Trophoblast cell (in vitro differentiated cells and primary cell): ENCODE measurements around the gene IL5.
"Not testable (repeated sequence)": the region's sequence is repeated elsewhere in the genome, so short reads cannot be mapped to it uniquely, and the experiment has no call there.

ENCODE experiments used
- DNase-seq, 2 donors: peaks; one replicate each; pipeline ENCODE4 v3.0.0-alpha.2; 2016
- H2AFZ ChIP-seq: 2 replicates; pipeline ENCODE4 v1.6.1; 2013; ENCODE audit warnings: low read length, moderate library complexity, mild to moderate bottlenecking; ENCODE audit not compliant: insufficient read depth, poor library complexity
- H2AK5ac ChIP-seq: 2 replicates; pipeline ENCODE4 v1.6.1; 2013; ENCODE audit warnings: mild to moderate bottlenecking, low read length
- H2BK120ac ChIP-seq: 2 replicates; pipeline ENCODE4 v1.6.1; 2013; ENCODE audit warnings: low read length, mild to moderate bottlenecking, moderate library complexity; ENCODE audit not compliant: insufficient read depth, poor library complexity
- H2BK12ac ChIP-seq: 2 replicates; pipeline ENCODE4 v1.6.1; 2013; ENCODE audit warnings: mild to moderate bottlenecking, low read length, moderate library complexity
- H2BK5ac ChIP-seq: 2 replicates; pipeline ENCODE4 v1.6.1; 2013; ENCODE audit warnings: low read length, low read depth, moderate library complexity, mild to moderate bottlenecking; ENCODE audit not compliant: poor library complexity
- H3K14ac ChIP-seq: 2 replicates; pipeline ENCODE4 v1.6.1; 2013; ENCODE audit warnings: mild to moderate bottlenecking, low read length
- H3K18ac ChIP-seq: 2 replicates; pipeline ENCODE4 v1.6.1; 2013; ENCODE audit warnings: mild to moderate bottlenecking, low read length
- H3K23ac ChIP-seq: 2 replicates; pipeline ENCODE4 v1.6.1; 2013; ENCODE audit warnings: low read length
- H3K27ac ChIP-seq: 2 replicates; pipeline ENCODE4 v1.5.1; 2013; ENCODE audit warnings: low read depth, mild to moderate bottlenecking, inconsistent platforms, low read length, moderate library complexity
- H3K27me3 ChIP-seq: 2 replicates; pipeline ENCODE4 v1.6.1; 2013; ENCODE audit warnings: inconsistent platforms, mild to moderate bottlenecking, low read length, moderate library complexity; ENCODE audit not compliant: insufficient read depth
- H3K36me3 ChIP-seq, 2 experiments: 1 replicate in 1 of 2; 2 replicates in 1 of 2; pipeline ENCODE4 v1.6.1; 2013; ENCODE audit warnings: low read length in 2 of 2, mild to moderate bottlenecking in 2 of 2, moderate library complexity in 1 of 2; ENCODE audit not compliant: insufficient read depth in 2 of 2, control insufficient read depth in 1 of 2
- H3K4ac ChIP-seq: 2 replicates; pipeline ENCODE4 v1.6.1; 2013; ENCODE audit warnings: low read depth, mild to moderate bottlenecking, low read length, moderate library complexity
- H3K4me1 ChIP-seq, 2 experiments: 1 replicate in 1 of 2; 2 replicates in 1 of 2; pipeline ENCODE4 v1.6.1; 2013; ENCODE audit warnings: low read length in 2 of 2, mild to moderate bottlenecking in 2 of 2, moderate library complexity in 1 of 2; ENCODE audit not compliant: insufficient read depth in 2 of 2, control insufficient read depth in 1 of 2
- H3K4me2 ChIP-seq: 2 replicates; pipeline ENCODE4 v1.6.1; 2013; ENCODE audit warnings: inconsistent platforms, mild to moderate bottlenecking, low read length, moderate library complexity
- H3K4me3 ChIP-seq: 2 replicates; pipeline ENCODE4 v1.5.1; 2013; ENCODE audit warnings: mild to moderate bottlenecking, low read depth, low read length, inconsistent platforms
- H3K79me1 ChIP-seq: one replicate; pipeline ENCODE4 v1.6.1; 2013; ENCODE audit warnings: low read length
- H3K79me2 ChIP-seq: 2 replicates; pipeline ENCODE4 v1.6.1; 2013; ENCODE audit warnings: low read length, mild to moderate bottlenecking; ENCODE audit not compliant: control insufficient read depth, insufficient read depth, poor library complexity
- H3K9ac ChIP-seq: 2 replicates; pipeline ENCODE4 v1.6.1; 2013; ENCODE audit warnings: mild to moderate bottlenecking, low read length
- H3K9me3 ChIP-seq: 2 replicates; pipeline ENCODE4 v1.6.1; 2013; ENCODE audit warnings: low read depth, mild to moderate bottlenecking, control low read depth, inconsistent platforms, low read length; ENCODE audit not compliant: insufficient read depth
- H4K12ac ChIP-seq: 2 replicates; pipeline ENCODE4 v1.6.1; 2013; ENCODE audit warnings: low read depth, mild to moderate bottlenecking, low read length, moderate library complexity
- H4K8ac ChIP-seq: 2 replicates; pipeline ENCODE4 v1.6.1; 2013; ENCODE audit warnings: low read depth, mild to moderate bottlenecking, low read length, moderate library complexity
- H4K91ac ChIP-seq: one replicate; pipeline ENCODE4 v1.6.1; 2013; ENCODE audit warnings: low read depth, mild to moderate bottlenecking, low read length, moderate library complexity
- WGBS: extraction: QIAGEN DNeasy Blood & Tissue Kit; methylation state at CpG from one replicate; pipeline ENCODE4 v1.1.7; 2013; ENCODE audit warnings: missing lambda C conversion rate; ENCODE audit not compliant: insufficient read length, insufficient coverage; ENCODE audit errors: extremely low coverage; 5-methylcytosine and 5-hydroxymethylcytosine counted together

Gene IL5

DNA sequence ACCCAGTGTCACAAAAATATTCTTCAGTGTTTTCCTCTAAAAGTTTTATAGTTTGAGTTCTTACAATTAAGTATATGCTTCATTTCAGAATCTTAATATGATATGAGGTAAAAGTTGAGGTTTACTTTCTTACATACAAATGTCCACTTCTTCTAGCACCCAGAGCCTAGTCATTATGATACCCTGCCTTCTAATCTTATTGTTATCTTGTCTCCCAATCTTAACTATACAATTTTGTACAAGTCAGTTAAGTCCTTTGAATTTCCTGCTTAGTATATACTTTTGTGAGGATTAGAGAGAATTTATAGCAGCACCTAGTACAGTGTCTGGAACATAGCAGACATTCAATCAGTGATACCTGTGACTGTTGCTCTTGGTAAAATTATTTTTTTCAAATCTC, 42.7 kb upstream of the IL5 start:
- Histone ChIP-seq H3K4me2 (no peak overlapping the region), H2BK120ac (no peak overlapping the region), H4K91ac (no peak overlapping the region), H3K36me3 (no peaks in the 10 kb centered on the region), H3K79me1 (no peaks in the 10 kb centered on the region), H2AK5ac (no peak overlapping the region), H3K14ac (no peak overlapping the region), H3K27me3 (no peaks in the 10 kb centered on the region), H2AFZ (no peak overlapping the region), H3K27ac (no peak overlapping the region), H3K23ac (no peak overlapping the region), H4K12ac (no peak overlapping the region), H3K79me2 (no peaks in the 10 kb centered on the region), H3K9ac (no peak overlapping the region), H4K8ac (no peak overlapping the region), H3K4me1 (no peaks in the 10 kb centered on the region), H3K4me3 (no peak overlapping the region), H3K4ac (no peak overlapping the region), H3K18ac (no peak overlapping the region), H3K9me3 (no peaks in the 10 kb centered on the region), H2BK12ac (no peak overlapping the region), H2BK5ac (no peak overlapping the region)
- DNase-seq: no peak

DNA sequence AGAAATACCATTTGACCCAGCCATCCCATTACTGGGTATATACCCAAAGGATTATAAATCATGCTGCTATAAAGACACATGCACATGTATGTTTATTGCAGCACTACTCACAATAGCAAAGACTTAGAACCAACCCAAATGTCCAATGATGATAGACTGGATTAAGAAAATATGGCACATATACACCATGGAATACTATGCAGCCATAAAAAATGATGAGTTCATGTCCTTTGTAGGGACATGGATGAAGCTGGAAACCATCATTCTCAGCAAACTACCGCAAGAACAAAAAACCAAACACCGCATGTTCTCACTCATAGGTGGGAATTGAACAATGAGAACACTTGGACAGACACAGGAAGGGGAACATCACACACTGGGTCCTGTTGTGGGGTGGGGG, 41.2 kb upstream of the IL5 start:
- H3K27ac ChIP-seq, H3K9me3 ChIP-seq, H3K18ac ChIP-seq, H2AFZ ChIP-seq, H3K4ac ChIP-seq, H3K27me3 ChIP-seq, H3K9ac ChIP-seq, H3K4me2 ChIP-seq, H3K36me3 ChIP-seq, H2BK5ac ChIP-seq, H3K23ac ChIP-seq, H3K79me1 ChIP-seq, H3K14ac ChIP-seq, H3K79me2 ChIP-seq, DNase-seq, H4K12ac ChIP-seq, H2BK120ac ChIP-seq, H2AK5ac ChIP-seq, H3K4me1 ChIP-seq, H4K8ac ChIP-seq, H4K91ac ChIP-seq, H2BK12ac ChIP-seq, H3K4me3 ChIP-seq: not testable (repeated sequence)
- no CpG with 5 or more reads among the region's 2 CpGs for WGBS

DNA sequence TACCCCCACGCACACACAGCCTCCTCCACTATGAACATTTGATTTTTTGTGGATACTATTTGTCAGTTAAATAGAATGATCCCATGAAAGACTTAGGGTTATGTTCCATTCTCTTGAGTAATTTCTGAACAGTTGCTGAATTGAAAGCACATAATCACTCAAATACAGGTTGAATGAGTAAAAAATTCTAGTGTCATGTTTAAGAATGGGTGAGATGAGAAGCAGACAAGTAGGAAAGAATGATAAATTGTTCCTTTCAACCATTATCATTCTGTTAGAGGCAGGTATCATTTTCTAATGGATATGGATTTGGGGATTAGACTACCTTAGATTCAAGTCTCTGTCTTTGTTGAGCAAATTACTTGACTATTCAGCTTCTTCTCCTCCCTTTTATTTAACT, 32.8 kb upstream of the IL5 start:
- Histone ChIP-seq H3K14ac (no peak overlapping the region), H3K18ac (no peak overlapping the region), H4K8ac (no peak overlapping the region), H2BK5ac (no peak overlapping the region), H2BK120ac (no peak overlapping the region), H3K23ac (no peak overlapping the region), H2BK12ac (no peak overlapping the region), H4K12ac (no peak overlapping the region), H3K79me2 (no peaks in the 10 kb centered on the region), H3K4me2 (no peak overlapping the region), H3K9me3 (no peaks in the 10 kb centered on the region), H3K79me1 (no peaks in the 10 kb centered on the region), H3K27ac (no peak overlapping the region), H3K27me3 (no peaks in the 10 kb centered on the region), H3K4me3 (no peak overlapping the region), H4K91ac (no peak overlapping the region), H2AK5ac (no peak overlapping the region), H2AFZ (no peak overlapping the region), H3K9ac (no peak overlapping the region), H3K36me3 (peaks cover 3 to 7% of the 10 kb centered on the region in 2 experiments), H3K4me1 (no peaks in the 10 kb centered on the region), H3K4ac (no peak overlapping the region)
- WGBS: no CpG with 5 or more reads among the region's 1 CpG
- DNase-seq: no peak

DNA sequence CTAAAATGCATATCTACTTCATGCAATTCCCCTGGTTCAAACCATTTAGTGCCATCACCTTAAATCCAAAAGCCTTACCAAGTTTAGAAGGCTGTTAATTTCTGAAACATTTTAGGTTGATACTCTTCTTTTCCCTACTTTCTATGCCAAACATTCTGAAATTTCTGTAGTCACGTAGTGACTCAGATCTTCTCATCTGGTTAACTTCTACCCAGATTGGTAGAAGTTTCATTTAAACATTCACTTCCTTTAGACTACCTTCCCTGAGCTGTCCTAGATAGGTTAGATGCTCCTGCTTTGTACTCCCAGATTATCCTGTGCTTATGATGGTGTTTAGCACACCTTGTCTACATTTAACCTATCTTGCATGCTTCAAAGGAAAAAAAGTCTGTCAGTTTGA, 23.3 kb upstream of the IL5 start:
- no peak overlapping the region for H3K9ac ChIP-seq
- H2AK5ac ChIP-seq: no peak overlapping the region
- no peaks in the 10 kb centered on the region for H3K4me1 ChIP-seq
- H2AFZ ChIP-seq: no peak overlapping the region
- H4K91ac ChIP-seq: no peak overlapping the region
- H3K18ac ChIP-seq: no peak overlapping the region
- H3K27me3 ChIP-seq: no peaks in the 10 kb centered on the region
- H3K79me2 ChIP-seq: no peaks in the 10 kb centered on the region
- peaks cover 3 to 13% of the 10 kb centered on the region in 2 experiments for H3K36me3 ChIP-seq
- no peak overlapping the region for H3K4me2 ChIP-seq
- no peak overlapping the region for H4K12ac ChIP-seq
- no peak overlapping the region for H3K14ac ChIP-seq
- H3K23ac ChIP-seq: no peak overlapping the region
- no peak overlapping the region for H2BK12ac ChIP-seq
- H2BK5ac ChIP-seq: no peak overlapping the region
- no peak overlapping the region for H3K4ac ChIP-seq
- H4K8ac ChIP-seq: no peak overlapping the region
- H3K9me3 ChIP-seq: peaks cover 5% of the 10 kb centered on the region
- no peak overlapping the region for H3K4me3 ChIP-seq
- WGBS: no CpG with 5 or more reads among the region's 1 CpG
- no peaks in the 10 kb centered on the region for H3K79me1 ChIP-seq
- H2BK120ac ChIP-seq: no peak overlapping the region
- DNase-seq: no peak
- H3K27ac ChIP-seq: no peak overlapping the region

DNA sequence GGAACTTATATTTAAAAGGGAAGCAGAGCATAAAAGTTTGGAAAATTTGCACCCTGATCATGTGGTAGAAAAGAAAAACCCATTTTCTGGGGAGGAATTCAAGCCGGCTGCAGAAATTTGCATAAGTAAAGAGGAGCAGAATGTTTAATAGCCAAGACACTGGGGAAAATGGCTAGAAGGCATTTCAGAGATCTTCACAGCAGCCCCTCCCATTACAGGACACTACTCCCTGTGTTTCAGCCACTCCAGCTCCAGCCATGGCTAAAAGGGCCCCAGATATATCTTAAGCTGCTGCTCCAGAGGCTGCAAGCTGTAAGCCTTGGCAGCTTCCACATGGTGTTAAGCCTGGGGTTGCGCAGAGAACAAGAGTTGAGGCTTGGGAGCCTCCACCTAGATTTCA, 21.2 kb upstream of the IL5 start:
- H2AK5ac ChIP-seq, H4K8ac ChIP-seq, H3K18ac ChIP-seq, H3K4ac ChIP-seq, H3K4me2 ChIP-seq, H3K14ac ChIP-seq, H3K9me3 ChIP-seq, H3K4me1 ChIP-seq, H2BK12ac ChIP-seq, H3K4me3 ChIP-seq, H2BK5ac ChIP-seq, H4K12ac ChIP-seq, H3K9ac ChIP-seq, H3K27ac ChIP-seq, H2AFZ ChIP-seq, H3K79me1 ChIP-seq, H4K91ac ChIP-seq, DNase-seq, H3K79me2 ChIP-seq, H2BK120ac ChIP-seq, H3K23ac ChIP-seq, H3K27me3 ChIP-seq: not testable (repeated sequence)
- WGBS: no CpG with 5 or more reads among the region's 2 CpGs
- peaks cover 5 to 11% of the 10 kb centered on the region in 2 experiments for H3K36me3 ChIP-seq
